ENCODE results near the gene ARHGEF28.

The ARHGEF28 gene

GRCh38 chr5:73808911-73809310 is 182.9 kb downstream of the ARHGEF28 start:
- DNase-seq (ENCODE audit: low spot score) = no peak
- no peak for TF ChIP-seq CTCF (IDR thresholded peaks at IDR 0.05; ENCODE audit: extremely low read depth, missing control alignments)

- DNase-seq (ENCODE audit: low spot score) = no peak
- TF ChIP-seq CTCF (IDR thresholded peaks at IDR 0.05; ENCODE audit: extremely low read depth, missing control alignments) = no peak
These were observed 184.4 kb downstream of the ARHGEF28 start for GRCh38 chr5:73810429-73810828.

GRCh38 chr5:73812457-73812856 is 186.5 kb downstream of the ARHGEF28 start:
- DNase-seq (ENCODE audit: low spot score) = no peak
- no peak for TF ChIP-seq CTCF (IDR thresholded peaks at IDR 0.05; ENCODE audit: extremely low read depth, missing control alignments)

GRCh38 chr5:73812962-73813588 is 187.1 kb downstream of the ARHGEF28 start:
- no peak for DNase-seq (ENCODE audit: low spot score)
- TF ChIP-seq CTCF (IDR thresholded peaks at IDR 0.05; ENCODE audit: extremely low read depth, missing control alignments) = no peak

- no peak for DNase-seq (ENCODE audit: low spot score)
- no peak for TF ChIP-seq CTCF (IDR thresholded peaks at IDR 0.05; ENCODE audit: extremely low read depth, missing control alignments)
These were observed 188.3 kb downstream of the ARHGEF28 start for GRCh38 chr5:73814233-73814846.

- no peak for DNase-seq (ENCODE audit: low spot score)
These were observed 189.6 kb downstream of the ARHGEF28 start for GRCh38 chr5:73815631-73816030.

More at GRCh38 chr5:73815631-73816030, 189.6 kb downstream of the ARHGEF28 start:
- no peak for TF ChIP-seq CTCF (IDR thresholded peaks at IDR 0.05; ENCODE audit: extremely low read depth, missing control alignments)
